BJ (cell line): ENCODE results near the gene PHLPP2. TPM values are rescaled to one million over a fixed set of nuclear protein-coding genes. Genes with fewer than 3 reads are reported as not detected.
"Not testable (repeated sequence)": the region's sequence is repeated elsewhere in the genome, so short reads cannot be mapped to it uniquely, and the experiment has no call there.

Source experiments
- CTCF ChIA-PET: fragments of 350-600 bp; formaldehyde crosslinking; extraction: SDS; loops from one replicate; lab custom pipeline; 2021; ENCODE audit warnings: antibody characterized with exemption, inconsistent platforms; lab: Yijun Ruan, JAX
- POLR2A ChIA-PET: fragments of 300-600 bp; sonication (Branson Sonifier 250); formaldehyde crosslinking; extraction: SDS; loops from one replicate; lab custom pipeline; 2021; ENCODE audit warnings: antibody characterized with exemption; lab: Charles Lee
- DNase-seq: peaks from one replicate; pipeline ENCODE4 v3.0.0-alpha.2; 2011; ENCODE audit warnings: low read depth
- H3K27me3 ChIP-seq: 2 replicates; pipeline ENCODE4 v1.6.0; 2011; ENCODE audit warnings: low read length; ENCODE audit not compliant: control insufficient read depth, insufficient read depth
- H3K36me3 ChIP-seq: 2 replicates; pipeline ENCODE4 v1.5.1; 2011; ENCODE audit warnings: low read length; ENCODE audit not compliant: control insufficient read depth, insufficient read depth
- H3K4me3 ChIP-seq: 2 replicates; pipeline ENCODE4 v1.5.1; 2011; ENCODE audit warnings: low read depth, mild to moderate bottlenecking, control low read depth, low read length
- CTCF ChIP-seq: IDR thresholded peaks from 2 replicates; pipeline ENCODE4 v1.5.1; 2011; ENCODE audit warnings: low read depth, mild to moderate bottlenecking, control low read depth, inconsistent platforms, low read length, moderate library complexity; ENCODE audit not compliant: insufficient read depth
- polyA plus RNA-seq: library from polyadenylated mRNA; depleted of rRNA; stranded (reverse); fragments of >200 nt; gene quantifications from 2 replicates; pipeline ENCODE4 v1.2.3, GENCODE V29; 2011

The PHLPP2 gene
- polyA plus RNA-seq, 1 experiment = 7.9 TPM

- no peaks in the 10 kb centered on the region for H3K36me3 ChIP-seq
- no peak overlapping the region for H3K4me3 ChIP-seq
- DNase-seq = no peak
- no peak for TF ChIP-seq CTCF
- H3K27me3 ChIP-seq = peaks cover 2% of the 10 kb centered on the region; the same call in 1 of the 2 replicates
- POLR2A ChIA-PET = no interaction called here
- CTCF ChIA-PET = interaction anchor here (1.1 kb wide), 1 partner anchor 206 kb away, joined by 3 read pairs; no protein-coding TSS in a partner anchor
These were observed 106.1 kb downstream of the PHLPP2 start for GRCh38 chr16:71618429-71618828.

GRCh38 chr16:71614956-71615355 lies 109.5 kb downstream of the PHLPP2 start:
- H3K4me3 ChIP-seq, DNase-seq, H3K27me3 ChIP-seq, H3K36me3 ChIP-seq, POLR2A ChIA-PET: not testable (repeated sequence)
- CTCF ChIA-PET = interaction anchor here (1.6 kb wide), 1 partner anchor 203 kb away, joined by 3 read pairs; no protein-coding TSS in a partner anchor

- POLR2A ChIA-PET = no interaction called here
These were observed 113.3 kb downstream of the PHLPP2 start for GRCh38 chr16:71610936-71611871.

GRCh38 chr16:71610447-71610846 lies 114.1 kb downstream of the PHLPP2 start:
- no peak for TF ChIP-seq CTCF
- ChIA-PET POLR2A (no interaction called here), CTCF (interaction anchor here (0.8 to 2.6 kb wide), 23 partner anchors 8 to 351 kb away, joined by 3 to 15 read pairs (median 5); no protein-coding TSS in a partner anchor)
- DNase-seq = no peak
- Histone ChIP-seq H3K27me3 (peaks cover 2% of the 10 kb centered on the region; the same call in 1 of the 2 replicates), H3K4me3 (no peak overlapping the region), H3K36me3 (no peaks in the 10 kb centered on the region)

More at GRCh38 chr16:71610936-71611871, 113.3 kb downstream of the PHLPP2 start:
- peak; percentile 96 for TF ChIP-seq CTCF
- CTCF ChIA-PET = interaction anchor here (0.5 to 2.6 kb wide), 31 partner anchors 8 to 350 kb away, joined by 3 to 15 read pairs (median 4); no protein-coding TSS in a partner anchor
- no peak for DNase-seq
- Histone ChIP-seq H3K27me3 (peaks cover 2% of the 10 kb centered on the region; the same call in 1 of the 2 replicates), H3K4me3 (no peak overlapping the region), H3K36me3 (no peaks in the 10 kb centered on the region)

- Histone ChIP-seq H3K27me3 (no peaks in the 10 kb centered on the region), H3K4me3 (no peak overlapping the region), H3K36me3 (no peaks in the 10 kb centered on the region)
- ChIA-PET CTCF (interaction anchor here (2.6 kb wide), 1 partner anchor 14 kb away, joined by 14 read pairs; no protein-coding TSS in a partner anchor), POLR2A (no interaction called here)
- no peak for DNase-seq
- TF ChIP-seq CTCF = no peak
These were observed 115.4 kb downstream of the PHLPP2 start for GRCh38 chr16:71609066-71609465.
